Immature natural killer cell (primary cell): ENCODE data around the gene TTC14. TPM values are rescaled to one million over a fixed set of nuclear protein-coding genes. Genes with fewer than 3 reads are reported as not detected.

Experiments used
- DNase-seq, 3 donors: peaks; one replicate each; pipeline ENCODE4 v3.0.0; 2022; ENCODE audit warnings: mixed read lengths in 1 of 3
- H3K27ac Mint-ChIP-seq, 6 donors: one replicate each; pipeline ENCODE4 v1.8.0; 2020; ENCODE audit warnings: mixed read lengths in 6 of 6, mild to moderate bottlenecking in 5 of 6, inconsistent platforms in 4 of 6, moderate library complexity in 3 of 6
- H3K27me3 Mint-ChIP-seq, 3 donors: one replicate each; pipeline ENCODE4 v1.8.0; 2020 to 2021; ENCODE audit warnings: low read depth in 3 of 3, mild to moderate bottlenecking in 3 of 3, mixed read lengths in 3 of 3, moderate library complexity in 3 of 3, inconsistent platforms in 1 of 3
- H3K36me3 Mint-ChIP-seq, 3 donors: one replicate each; pipeline ENCODE4 v1.8.0; 2020; ENCODE audit warnings: mixed read lengths in 3 of 3, inconsistent platforms in 2 of 3, mild to moderate bottlenecking in 2 of 3
- H3K4me1 Mint-ChIP-seq, 2 donors: one replicate each; pipeline ENCODE4 v1.8.0; 2020; ENCODE audit warnings: inconsistent platforms in 2 of 2, mild to moderate bottlenecking in 2 of 2, mixed read lengths in 2 of 2, moderate library complexity in 1 of 2
- H3K4me3 Mint-ChIP-seq, 5 donors: one replicate each; pipeline ENCODE4 v1.8.0; 2020; ENCODE audit warnings: mild to moderate bottlenecking in 5 of 5, mixed read lengths in 5 of 5, inconsistent platforms in 3 of 5, moderate library complexity in 3 of 5
- H3K9me3 Mint-ChIP-seq, 6 donors: one replicate each; pipeline ENCODE4 v1.8.0; 2020; ENCODE audit warnings: mild to moderate bottlenecking in 6 of 6, mixed read lengths in 6 of 6, inconsistent platforms in 4 of 6, moderate library complexity in 3 of 6
- polyA plus RNA-seq, 3 donors: library from polyadenylated mRNA; unstranded; fragments of 300-500 nt; fragmentation: Illumina TruSeq; gene quantifications; one replicate each; pipeline ENCODE4 v1.2.3, GENCODE V29; 2021

Gene TTC14
- polyA plus RNA-seq, 3 donors from 2014 or later = 14.6 to 17.9 (median 17.7) TPM

- Mint-ChIP-seq H3K4me3 (no peak overlapping the region), H3K36me3 (peaks cover 0 to 4% (median 3%) of the 10 kb centered on the region in 3 donors), H3K27me3 (peaks cover 0 to 8% (median 2%) of the 10 kb centered on the region in 3 donors), H3K9me3 (peaks cover 0 to 2% (median 0%) of the 10 kb centered on the region in 6 donors), H3K4me1 (no peaks in the 10 kb centered on the region), H3K27ac (no peak overlapping the region)
- DNase-seq = no peak
Measured at GRCh38 chr3:180657094-180657493, 55.1 kb downstream of the TTC14 start.

Other genes with a start within 250 kb of the TTC14 start
- not detected for gene CCDC39, start 77.3 kb downstream of the TTC14 start, polyA plus RNA-seq